ENCODE data around the gene TLE4.

The TLE4 gene

DNA sequence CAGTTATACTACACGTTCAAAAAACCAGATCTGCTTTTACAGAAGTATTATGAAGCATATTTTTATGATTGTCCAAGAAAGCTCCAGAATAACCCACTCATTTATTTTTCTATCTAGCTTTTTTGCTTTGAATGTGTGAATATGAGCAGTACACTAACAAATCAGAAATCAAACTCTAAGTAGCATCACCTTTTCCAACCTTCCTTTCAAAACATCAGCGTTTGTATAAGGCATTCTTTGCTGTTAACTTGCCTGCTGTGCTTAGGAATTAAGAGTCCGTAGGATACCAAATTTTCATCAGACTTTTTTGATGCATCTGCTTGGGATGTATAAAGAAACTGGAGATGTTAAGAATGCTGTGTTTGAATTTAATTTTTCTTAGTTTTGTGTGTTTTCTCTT lies 3.8 kb downstream of the TLE4 start:
- H3K4me1 ChIP-seq (ENCODE audit: insufficient read depth, low read length): peaks cover 39% of the 10 kb centered on the region
- peak overlapping the region; percentile 95 for H3K4me3 ChIP-seq (ENCODE audit: low read length)
- H3K36me3 ChIP-seq (ENCODE audit: insufficient read depth, low read length): peaks cover 50% of the 10 kb centered on the region
- no peaks in the 10 kb centered on the region for H3K27me3 ChIP-seq (ENCODE audit: insufficient read depth, low read length)
- no peaks in the 10 kb centered on the region for H3K9me3 ChIP-seq (ENCODE audit: low read length)
- H2AFZ ChIP-seq (ENCODE audit: low read depth, low read length): no peak overlapping the region

DNA sequence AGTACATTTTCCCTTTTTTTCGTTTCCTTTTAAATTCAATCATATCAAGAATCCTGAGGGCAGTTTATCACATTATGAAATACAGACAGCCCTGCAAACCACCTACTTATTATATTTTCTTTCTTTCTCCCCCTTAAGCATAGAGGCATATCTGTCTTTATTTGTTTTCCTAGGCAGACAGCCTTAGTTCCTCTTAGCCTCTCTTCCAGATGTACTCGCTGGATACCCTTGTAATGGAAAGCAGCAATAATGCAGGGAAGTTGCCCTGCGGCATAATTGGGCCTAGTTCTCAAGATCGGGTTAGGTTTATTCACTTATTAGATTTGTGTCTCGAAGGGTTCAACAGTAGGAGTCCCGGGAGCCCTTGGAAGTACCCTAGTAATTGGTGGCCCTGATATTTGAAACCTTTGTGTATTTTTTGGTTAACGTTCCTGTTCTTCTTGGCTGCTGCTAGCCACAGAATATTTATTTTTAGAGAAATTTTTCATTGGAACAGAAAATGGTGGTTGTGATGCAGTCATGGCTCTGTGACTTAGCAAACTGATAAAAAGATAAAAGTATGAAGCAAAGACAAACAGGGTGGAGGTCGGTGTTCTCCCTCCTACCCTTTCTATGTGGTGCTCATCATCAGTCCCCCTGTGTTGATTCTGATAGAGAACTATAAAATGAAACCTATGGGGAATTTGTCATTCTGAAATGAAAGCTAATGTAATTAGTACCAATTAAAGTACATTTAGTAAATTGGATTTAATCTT lies 6.4 kb downstream of the TLE4 start:
- H3K4me1 ChIP-seq (ENCODE audit: insufficient read depth, low read length): peaks cover 53% of the 10 kb centered on the region
- H3K27me3 ChIP-seq (ENCODE audit: insufficient read depth, low read length): no peaks in the 10 kb centered on the region
- H3K36me3 ChIP-seq (ENCODE audit: insufficient read depth, low read length): peaks cover 76% of the 10 kb centered on the region
- H2AFZ ChIP-seq (ENCODE audit: low read depth, low read length): no peak overlapping the region
- peak overlapping the region; percentile 32 for H3K4me3 ChIP-seq (ENCODE audit: low read length)
- no peaks in the 10 kb centered on the region for H3K9me3 ChIP-seq (ENCODE audit: low read length)

DNA sequence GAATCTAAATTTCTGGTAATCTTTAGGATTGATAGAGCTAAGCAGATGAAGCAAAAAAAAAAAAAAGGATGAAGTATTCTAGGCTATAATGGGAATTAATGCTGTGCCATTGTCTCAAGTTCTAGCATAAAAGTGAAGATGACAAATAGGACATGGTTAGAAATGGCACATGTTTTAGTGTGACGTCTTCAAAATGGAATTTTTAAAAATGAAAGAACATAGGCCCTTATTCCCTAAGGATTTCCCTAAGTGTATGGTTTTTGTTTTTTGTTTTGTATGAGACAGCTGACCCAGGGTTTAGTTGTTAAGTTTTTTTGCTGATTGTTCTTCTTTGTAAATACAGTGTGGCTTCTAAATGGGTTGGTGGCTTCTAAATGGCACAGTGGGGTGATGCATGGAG lies 7.1 kb downstream of the TLE4 start:
- Histone ChIP-seq H2AFZ (ENCODE audit: low read depth, low read length) (no peak overlapping the region), H3K36me3 (ENCODE audit: insufficient read depth, low read length) (peaks cover 83% of the 10 kb centered on the region), H3K9me3 (ENCODE audit: low read length) (no peaks in the 10 kb centered on the region), H3K27me3 (ENCODE audit: insufficient read depth, low read length) (no peaks in the 10 kb centered on the region), H3K4me1 (ENCODE audit: insufficient read depth, low read length) (peaks cover 53% of the 10 kb centered on the region), H3K4me3 (ENCODE audit: low read length) (no peak overlapping the region)

DNA sequence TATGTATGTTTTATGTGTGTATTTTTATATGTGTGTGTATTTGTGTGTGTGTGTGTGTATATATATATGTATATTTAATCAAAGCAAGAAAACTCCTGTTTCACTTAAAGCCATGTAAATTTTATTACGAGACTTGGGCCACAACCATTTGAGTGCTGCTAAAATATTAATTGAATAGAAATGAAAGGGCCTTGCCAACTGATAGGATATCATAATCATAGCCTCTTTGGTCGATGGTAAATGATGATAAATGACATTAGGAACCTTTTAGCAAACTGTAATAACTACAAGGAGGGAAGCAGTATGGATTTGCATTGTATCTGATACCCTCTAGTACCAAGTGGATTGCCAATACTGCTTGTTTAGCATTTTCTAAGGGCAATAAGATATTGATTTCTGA lies 7.9 kb downstream of the TLE4 start:
- Histone ChIP-seq H3K27me3 (ENCODE audit: insufficient read depth, low read length) (no peaks in the 10 kb centered on the region), H3K4me1 (ENCODE audit: insufficient read depth, low read length) (peaks cover 53% of the 10 kb centered on the region), H3K36me3 (ENCODE audit: insufficient read depth, low read length) (peaks cover 89% of the 10 kb centered on the region), H3K9me3 (ENCODE audit: low read length) (no peaks in the 10 kb centered on the region), H3K4me3 (ENCODE audit: low read length) (no peak overlapping the region), H2AFZ (ENCODE audit: low read depth, low read length) (no peak overlapping the region)

DNA sequence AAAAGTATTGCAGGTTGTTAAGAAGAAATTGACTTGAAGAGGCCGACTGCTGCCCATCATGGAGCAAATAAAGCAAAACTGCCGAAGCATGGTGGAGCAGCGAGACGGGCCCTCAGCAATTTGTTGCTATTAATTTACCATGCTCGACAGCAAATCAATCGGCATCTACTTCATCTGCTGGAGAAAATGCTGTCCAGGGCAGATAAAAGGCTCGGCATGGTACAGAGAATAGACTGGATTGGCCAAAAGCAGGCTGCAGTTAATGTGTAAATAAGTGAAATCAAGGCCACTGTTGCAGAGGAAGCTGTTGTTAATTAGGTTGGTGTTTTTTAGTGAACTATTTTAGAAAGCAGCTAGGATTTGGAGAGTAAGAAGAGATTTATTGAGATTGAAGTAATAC lies 8.3 kb downstream of the TLE4 start:
- Histone ChIP-seq H3K4me1 (ENCODE audit: insufficient read depth, low read length) (peaks cover 53% of the 10 kb centered on the region), H2AFZ (ENCODE audit: low read depth, low read length) (no peak overlapping the region), H3K27me3 (ENCODE audit: insufficient read depth, low read length) (no peaks in the 10 kb centered on the region), H3K9me3 (ENCODE audit: low read length) (no peaks in the 10 kb centered on the region), H3K4me3 (ENCODE audit: low read length) (no peak overlapping the region), H3K36me3 (ENCODE audit: insufficient read depth, low read length) (peaks cover 89% of the 10 kb centered on the region)

DNA sequence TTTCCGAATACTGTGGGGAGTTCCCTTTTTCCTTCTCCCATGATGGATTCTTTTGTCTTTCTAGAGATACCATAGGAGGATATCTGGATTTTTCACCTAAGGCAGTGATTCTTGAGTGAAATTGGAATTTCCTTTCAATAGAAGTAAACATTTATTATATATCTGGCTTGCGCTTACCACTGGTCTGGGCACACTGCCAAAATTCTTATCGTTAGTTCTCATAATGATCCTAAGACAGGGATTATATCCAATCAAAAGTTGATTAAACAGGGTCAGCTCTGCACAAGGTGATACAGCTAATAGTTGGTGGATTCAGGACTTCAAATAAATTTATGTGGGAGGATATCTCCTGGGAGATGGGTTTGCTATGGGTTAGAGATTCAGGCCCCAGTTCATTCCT lies 9.6 kb downstream of the TLE4 start:
- Histone ChIP-seq H3K4me1 (ENCODE audit: insufficient read depth, low read length) (peaks cover 41% of the 10 kb centered on the region), H3K27me3 (ENCODE audit: insufficient read depth, low read length) (no peaks in the 10 kb centered on the region), H3K36me3 (ENCODE audit: insufficient read depth, low read length) (peaks cover 85% of the 10 kb centered on the region), H3K9me3 (ENCODE audit: low read length) (no peaks in the 10 kb centered on the region), H3K4me3 (ENCODE audit: low read length) (no peak overlapping the region), H2AFZ (ENCODE audit: low read depth, low read length) (no peak overlapping the region)

DNA sequence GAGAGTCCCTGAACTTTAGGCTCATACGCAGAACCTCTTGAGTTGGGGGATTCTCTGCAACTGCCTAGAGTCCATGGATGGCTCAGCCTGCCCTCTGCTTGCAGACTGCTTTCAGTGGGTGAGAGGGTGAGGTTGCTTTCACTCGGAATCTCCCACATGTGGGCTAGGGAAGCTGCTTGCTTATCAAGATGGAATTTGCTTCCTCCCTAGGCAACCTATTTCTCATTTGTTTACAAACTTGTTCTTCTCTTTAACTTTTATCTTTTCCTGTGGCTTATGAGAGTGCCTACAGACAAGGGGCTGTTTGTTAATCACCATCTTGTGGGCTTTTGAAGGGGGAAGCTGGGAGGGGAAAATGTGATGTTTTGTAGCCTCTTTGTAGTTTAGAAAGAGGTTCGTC lies 10.0 kb downstream of the TLE4 start:
- Histone ChIP-seq H3K36me3 (ENCODE audit: insufficient read depth, low read length) (peaks cover 84% of the 10 kb centered on the region), H2AFZ (ENCODE audit: low read depth, low read length) (no peak overlapping the region), H3K27me3 (ENCODE audit: insufficient read depth, low read length) (no peaks in the 10 kb centered on the region), H3K9me3 (ENCODE audit: low read length) (no peaks in the 10 kb centered on the region), H3K4me1 (ENCODE audit: insufficient read depth, low read length) (peaks cover 38% of the 10 kb centered on the region), H3K4me3 (ENCODE audit: low read length) (no peak overlapping the region)

DNA sequence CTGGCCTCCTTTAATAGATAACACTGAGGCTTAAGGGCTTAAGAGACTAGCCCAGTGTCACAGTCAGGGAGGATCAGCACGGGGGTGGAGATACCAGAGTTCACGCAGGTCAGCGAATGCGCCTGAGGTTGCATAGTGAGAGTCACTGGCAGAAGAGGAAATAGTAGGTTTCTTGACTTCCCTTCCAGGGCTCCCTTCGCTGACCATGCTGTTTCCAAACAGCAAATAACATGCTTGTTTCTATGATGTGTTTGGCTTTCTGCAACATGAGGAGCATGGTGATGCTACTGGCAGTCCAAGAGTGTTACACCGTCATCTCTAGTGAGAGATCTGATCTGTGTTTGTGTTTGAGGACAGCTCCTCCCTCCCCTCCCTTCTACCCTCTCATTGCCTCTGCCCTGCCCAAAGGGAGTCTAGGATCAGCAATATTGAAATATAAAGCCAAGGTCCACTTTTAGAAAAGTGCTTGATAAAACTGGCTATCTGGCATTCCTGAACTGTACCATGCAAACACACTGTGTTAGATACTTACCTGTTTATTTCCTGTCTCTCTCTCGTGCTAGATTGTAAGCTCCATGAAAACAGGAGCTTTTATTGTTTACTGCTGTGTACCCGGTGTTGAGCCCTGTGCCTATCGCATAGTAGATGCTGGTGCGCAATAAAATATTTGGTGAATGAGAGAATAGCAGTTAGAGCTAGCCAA lies 12.3 kb downstream of the TLE4 start:
- Histone ChIP-seq H3K4me1 (ENCODE audit: insufficient read depth, low read length) (peaks cover 17% of the 10 kb centered on the region), H3K27me3 (ENCODE audit: insufficient read depth, low read length) (no peaks in the 10 kb centered on the region), H2AFZ (ENCODE audit: low read depth, low read length) (no peak overlapping the region), H3K9me3 (ENCODE audit: low read length) (no peaks in the 10 kb centered on the region), H3K36me3 (ENCODE audit: insufficient read depth, low read length) (peaks cover 85% of the 10 kb centered on the region), H3K4me3 (ENCODE audit: low read length) (no peak overlapping the region)

DNA sequence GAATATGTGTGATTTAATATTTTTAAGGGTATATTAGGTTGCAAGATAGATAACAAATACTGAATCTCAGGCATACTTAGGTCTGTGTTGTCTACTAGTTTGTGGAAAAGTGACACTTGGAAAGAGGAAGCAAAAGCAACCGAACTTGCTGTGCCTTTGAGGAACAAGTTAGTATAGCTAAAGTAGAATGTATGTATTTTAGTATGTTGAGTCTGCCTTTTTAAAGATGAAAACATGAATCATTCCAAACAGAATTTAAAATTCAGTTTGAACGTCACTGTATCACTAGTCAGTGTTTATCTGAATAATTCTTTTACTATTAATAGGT lies 12.9 kb downstream of the TLE4 start:
- Histone ChIP-seq H2AFZ (ENCODE audit: low read depth, low read length) (no peak overlapping the region), H3K4me3 (ENCODE audit: low read length) (no peak overlapping the region), H3K9me3 (ENCODE audit: low read length) (no peaks in the 10 kb centered on the region), H3K4me1 (ENCODE audit: insufficient read depth, low read length) (peaks cover 15% of the 10 kb centered on the region), H3K27me3 (ENCODE audit: insufficient read depth, low read length) (no peaks in the 10 kb centered on the region), H3K36me3 (ENCODE audit: insufficient read depth, low read length) (peaks cover 85% of the 10 kb centered on the region)

DNA sequence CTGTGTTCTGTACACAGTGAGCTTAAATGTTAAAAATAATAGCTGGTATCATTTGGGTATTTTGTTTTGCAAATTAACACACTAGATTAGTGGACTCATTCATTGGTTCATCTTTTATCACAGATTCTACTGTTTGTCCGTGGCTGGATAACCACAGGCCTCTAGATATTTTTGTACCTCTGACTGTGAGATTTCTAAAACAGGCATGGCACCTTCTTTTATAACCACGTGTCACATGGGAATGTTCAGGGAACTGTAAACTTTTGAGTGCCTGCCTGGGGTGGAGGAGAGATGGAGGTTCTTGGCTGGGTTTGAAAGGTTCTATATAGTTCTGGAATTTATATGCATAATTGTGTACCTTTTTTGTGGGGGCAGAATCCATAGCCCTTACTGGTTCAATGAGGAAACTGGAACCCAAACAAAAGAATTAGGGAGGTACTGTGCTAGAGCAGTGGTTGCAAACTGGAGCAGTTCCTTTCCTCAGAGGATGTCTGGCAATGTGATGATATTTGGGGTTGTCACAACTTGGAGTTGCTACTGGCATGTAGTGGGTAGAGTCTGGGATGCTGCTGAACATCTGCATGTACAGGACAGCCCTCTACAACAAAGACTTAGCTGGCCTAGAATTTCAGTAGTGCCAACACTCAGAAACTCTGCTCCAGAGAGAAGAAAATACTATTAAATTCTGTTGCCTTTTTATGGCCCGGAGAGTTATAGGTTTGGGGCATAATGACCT lies 16.9 kb downstream of the TLE4 start:
- Histone ChIP-seq H3K36me3 (ENCODE audit: insufficient read depth, low read length) (peaks cover 52% of the 10 kb centered on the region), H3K27me3 (ENCODE audit: insufficient read depth, low read length) (no peaks in the 10 kb centered on the region), H3K4me1 (ENCODE audit: insufficient read depth, low read length) (no peaks in the 10 kb centered on the region), H3K4me3 (ENCODE audit: low read length) (no peak overlapping the region), H2AFZ (ENCODE audit: low read depth, low read length) (no peak overlapping the region), H3K9me3 (ENCODE audit: low read length) (no peaks in the 10 kb centered on the region)

DNA sequence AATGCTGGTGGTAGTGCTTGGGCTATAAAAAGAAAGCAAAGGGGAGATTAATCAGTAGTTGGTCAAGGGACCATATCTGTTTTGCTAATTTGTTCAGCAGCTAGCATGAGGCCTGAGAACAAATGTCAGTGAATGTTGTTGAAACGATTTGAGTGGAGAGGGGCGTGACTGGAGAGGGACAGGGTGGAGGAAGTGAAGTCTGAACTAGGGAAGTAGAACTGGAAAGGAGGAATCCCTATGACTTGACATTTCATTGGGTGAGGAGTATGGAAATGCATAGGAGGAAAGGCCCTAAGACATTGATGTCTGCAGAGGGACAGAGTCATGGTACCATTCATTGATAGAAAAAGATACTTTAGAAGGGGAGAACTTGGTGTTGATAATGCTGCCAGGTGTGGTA lies 19.7 kb downstream of the TLE4 start:
- H3K4me3 ChIP-seq (ENCODE audit: low read length): no peak overlapping the region
- H3K9me3 ChIP-seq (ENCODE audit: low read length): peaks cover 1% of the 10 kb centered on the region
- H3K36me3 ChIP-seq (ENCODE audit: insufficient read depth, low read length): peaks cover 45% of the 10 kb centered on the region
- H3K4me1 ChIP-seq (ENCODE audit: insufficient read depth, low read length): no peaks in the 10 kb centered on the region
- no peaks in the 10 kb centered on the region for H3K27me3 ChIP-seq (ENCODE audit: insufficient read depth, low read length)
- H2AFZ ChIP-seq (ENCODE audit: low read depth, low read length): no peak overlapping the region

DNA sequence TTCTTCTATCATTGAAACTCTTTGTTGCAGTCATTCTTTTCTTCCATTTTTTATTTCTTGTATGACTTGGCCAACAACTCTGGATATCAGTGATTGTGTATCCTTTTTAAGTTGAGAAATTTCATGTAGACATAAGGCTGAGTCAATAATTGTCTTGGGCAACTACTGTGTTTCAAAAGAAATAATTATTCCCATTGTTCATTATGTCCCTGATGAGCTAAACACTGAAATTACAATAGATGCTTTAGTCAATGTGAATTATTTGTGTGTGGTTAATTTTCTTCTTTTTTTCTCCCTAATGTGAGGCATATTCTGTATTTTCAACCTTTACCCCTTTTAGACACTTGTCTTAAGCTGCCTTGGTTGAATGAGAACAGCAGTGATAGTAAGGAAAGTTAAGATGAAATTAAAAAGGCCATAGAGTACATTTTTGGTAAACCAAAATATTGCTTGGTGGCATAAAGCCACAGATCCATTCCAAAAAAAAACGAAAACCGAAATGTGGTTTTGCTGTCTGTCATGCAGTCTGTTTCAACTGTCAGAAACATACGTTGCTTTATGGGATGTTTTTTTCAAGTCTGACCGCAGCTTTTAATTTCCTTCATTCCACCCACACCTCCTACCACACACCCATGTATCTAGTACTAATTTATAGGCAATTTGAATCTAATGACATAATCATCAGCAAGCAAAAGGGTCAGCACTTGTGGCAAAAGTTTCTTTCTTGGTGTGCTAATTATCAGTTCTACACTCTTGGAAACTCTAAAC lies 21.1 kb downstream of the TLE4 start:
- no peaks in the 10 kb centered on the region for H3K27me3 ChIP-seq (ENCODE audit: insufficient read depth, low read length)
- H3K36me3 ChIP-seq (ENCODE audit: insufficient read depth, low read length): peaks cover 38% of the 10 kb centered on the region
- no peak overlapping the region for H3K4me3 ChIP-seq (ENCODE audit: low read length)
- no peaks in the 10 kb centered on the region for H3K4me1 ChIP-seq (ENCODE audit: insufficient read depth, low read length)
- H2AFZ ChIP-seq (ENCODE audit: low read depth, low read length): no peak overlapping the region
- H3K9me3 ChIP-seq (ENCODE audit: low read length): peaks cover 4% of the 10 kb centered on the region

Measured in neuron (in vitro differentiated cells).